ENCODE data around the gene SLC36A3.
"Not testable (repeated sequence)": the region's sequence is repeated elsewhere in the genome, so short reads cannot be mapped to it uniquely, and the experiment has no call there.

Gene SLC36A3

GRCh38 chr5:151303666-151304065 lies at the start of gene SLC36A3:
TSS of gene SLC36A3 (minus strand) at chr5:151303766. CDS start at chr5:151303354, 412 bp downstream.
- DNase-seq, result no peak

GRCh38 chr5:151351671-151352070 lies 48.1 kb upstream of the SLC36A3 start:
- no peak for DNase-seq

DNA sequence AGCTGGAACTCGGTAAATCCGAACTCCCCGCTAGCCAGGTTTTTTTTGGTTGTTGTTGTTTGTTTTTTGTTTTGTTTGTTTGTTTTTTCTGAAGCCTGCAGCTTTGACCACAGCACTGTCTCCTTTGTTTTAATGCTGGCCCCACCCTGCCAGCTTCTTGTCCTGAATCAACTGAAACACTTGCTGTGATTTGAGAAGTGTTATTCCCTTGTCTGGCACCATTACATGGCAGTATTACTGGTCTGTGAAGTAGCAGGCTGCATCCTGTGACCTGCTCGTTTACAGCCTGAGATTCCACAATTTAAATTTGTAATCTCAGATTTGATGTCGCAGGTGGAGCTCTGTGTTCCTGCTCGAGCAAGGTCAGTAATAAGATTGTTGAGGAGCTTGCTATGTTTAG lies 45.2 kb upstream of the SLC36A3 start:
- DNase-seq, result no peak

GRCh38 chr5:151347369-151347768 lies 43.8 kb upstream of the SLC36A3 start, which contains the start of gene SLC36A2:
TSS of gene SLC36A2 (minus strand) at chr5:151347559. CDS start at chr5:151347460, 99 bp downstream.
- no peak for DNase-seq

DNA sequence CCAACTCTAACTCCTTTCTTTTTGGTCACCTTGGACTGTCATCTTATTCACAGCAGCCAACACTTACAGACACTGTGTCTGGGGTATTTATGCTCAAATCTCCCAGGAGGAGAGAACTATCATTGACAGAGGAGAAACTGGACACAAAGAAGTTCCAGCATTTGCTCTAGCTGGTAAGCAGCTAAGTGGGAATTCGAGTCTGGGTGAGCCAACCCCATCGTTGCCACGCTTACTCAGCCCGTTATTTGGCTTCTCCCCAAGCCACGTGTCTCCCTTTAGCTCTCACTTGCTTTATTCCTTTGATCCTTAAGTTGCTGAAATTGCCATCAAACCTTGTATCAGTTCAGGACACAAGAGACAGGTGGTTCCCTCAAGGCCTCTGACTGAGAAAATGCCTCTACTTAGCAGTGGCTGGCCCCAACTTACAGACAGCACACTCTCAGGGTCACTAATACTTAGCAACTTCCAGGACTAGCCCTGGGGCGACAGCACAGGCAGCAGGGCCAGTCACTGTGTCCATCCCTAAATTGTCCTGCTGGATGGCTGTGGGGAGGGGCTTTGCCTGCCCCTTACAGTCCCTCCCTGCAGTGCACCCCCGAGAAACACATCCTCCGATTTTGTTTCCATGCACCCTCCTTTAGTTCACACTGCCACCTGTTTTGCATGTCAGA lies 42.4 kb upstream of the SLC36A3 start:
- no peak for DNase-seq

GRCh38 chr5:151345187-151345807 lies 41.7 kb upstream of the SLC36A3 start:
- no peak for DNase-seq

DNA sequence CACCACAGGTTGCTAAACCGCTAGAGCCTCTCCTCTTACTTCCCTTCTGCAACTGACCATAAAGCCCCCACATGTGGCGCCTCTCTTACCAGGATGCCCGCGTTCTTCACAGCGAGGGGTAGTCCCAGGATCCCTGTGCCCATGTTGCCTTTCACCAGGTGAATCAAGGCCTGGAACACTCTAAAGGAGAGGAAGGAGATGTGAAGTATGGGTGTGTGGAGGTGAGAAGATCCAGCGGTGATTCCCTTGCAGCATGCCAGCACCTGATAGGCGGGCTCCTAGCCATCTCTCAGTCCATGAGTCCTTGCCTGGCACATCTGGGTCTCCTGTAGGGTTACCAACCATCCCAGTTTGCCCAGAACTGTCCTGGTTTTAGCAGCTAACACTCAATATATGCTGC lies 40.5 kb upstream of the SLC36A3 start:
- DNase-seq, result no peak

GRCh38 chr5:151340004-151340403 lies 36.4 kb upstream of the SLC36A3 start:
- no peak for DNase-seq

- DNase-seq, result no peak
Observed at GRCh38 chr5:151338734-151339133, 35.2 kb upstream of the SLC36A3 start.

DNA sequence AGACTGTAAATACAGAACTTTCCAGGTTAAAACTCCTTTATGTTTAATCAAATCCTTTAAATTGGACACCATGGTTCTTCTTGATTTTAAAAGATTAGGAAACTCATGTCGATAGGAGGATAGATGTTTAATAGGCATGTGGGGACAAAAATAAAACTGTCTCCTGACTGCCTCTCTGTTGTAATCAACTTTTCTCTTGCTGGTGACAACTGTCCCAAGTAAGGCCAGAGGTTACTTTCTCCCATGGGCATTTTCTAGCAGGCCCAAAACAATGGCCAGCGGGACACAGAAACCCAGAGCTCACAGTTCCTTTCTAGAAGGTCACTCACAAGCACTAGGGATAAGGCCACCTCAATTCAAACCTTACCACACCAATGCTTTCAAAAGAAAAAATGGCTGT lies 29.3 kb upstream of the SLC36A3 start:
- no peak for DNase-seq

GRCh38 chr5:151328734-151329133 lies 25.2 kb upstream of the SLC36A3 start:
- DNase-seq, result no peak

- no peak for DNase-seq
Observed at GRCh38 chr5:151327585-151327984, 24.0 kb upstream of the SLC36A3 start.

- no peak for DNase-seq
Observed at GRCh38 chr5:151326266-151326665, 22.7 kb upstream of the SLC36A3 start.

DNA sequence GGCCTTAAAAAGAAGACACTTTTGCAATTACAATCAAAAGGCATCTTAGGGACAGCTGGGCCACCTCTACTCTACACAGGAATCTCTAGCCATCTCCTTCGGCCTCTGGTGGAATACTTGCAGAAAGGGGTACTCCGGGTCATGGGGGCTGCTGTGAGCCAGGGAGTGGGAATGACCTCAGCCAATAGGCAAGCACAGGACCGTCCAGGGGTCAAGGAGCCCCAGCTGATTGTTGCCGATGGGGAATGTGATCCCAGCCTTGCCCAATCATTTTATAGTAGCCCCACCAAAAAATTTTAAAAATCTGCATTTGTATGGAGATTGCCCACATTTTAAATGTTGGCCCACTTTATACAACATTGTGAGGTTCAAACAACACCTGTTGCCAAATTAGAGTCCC lies 16.9 kb upstream of the SLC36A3 start:
- DNase-seq, result no peak

DNA sequence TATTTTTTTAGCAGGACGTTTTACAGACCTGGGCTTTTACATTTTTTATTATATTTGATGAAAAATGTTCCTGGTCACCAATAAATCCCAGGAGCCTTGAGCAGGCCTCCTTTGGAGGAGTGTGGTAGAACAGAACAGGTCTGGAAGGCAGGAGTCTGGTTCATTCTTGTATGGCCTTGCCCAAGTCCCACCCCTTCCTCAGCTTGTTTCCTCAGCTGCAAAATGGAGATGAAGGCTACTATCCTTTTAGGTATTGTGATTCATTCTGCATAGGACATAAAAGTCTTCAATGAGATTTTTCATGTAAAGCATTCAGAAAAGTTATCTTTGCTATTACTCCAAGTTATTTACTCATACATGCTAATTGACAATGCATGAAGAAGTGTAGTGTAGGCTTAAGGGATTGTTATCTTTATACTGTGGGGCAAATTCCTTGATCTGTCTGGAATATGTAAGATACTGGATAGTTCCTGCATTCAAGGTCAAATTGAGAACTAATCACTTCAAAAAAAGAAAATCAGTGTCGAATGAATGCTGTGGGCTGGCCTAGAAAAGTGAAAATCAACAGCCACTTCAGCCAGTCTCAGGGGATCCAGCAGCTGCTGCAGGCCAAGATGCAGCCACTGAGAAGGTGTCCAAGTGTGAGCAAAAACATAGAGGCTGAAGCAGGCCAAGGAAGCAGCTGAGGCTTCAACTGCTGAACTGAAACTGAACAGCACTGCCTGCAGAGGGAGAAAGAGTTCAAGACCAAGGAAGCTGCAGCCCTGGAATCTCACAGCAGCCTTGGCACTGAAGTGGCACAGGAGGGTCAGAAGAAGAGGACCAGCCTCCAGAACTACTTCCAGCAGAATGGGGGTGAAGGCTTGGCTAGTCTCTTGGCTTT lies 15.5 kb upstream of the SLC36A3 start:
- no peak for DNase-seq

- DNase-seq, result no peak
Observed at GRCh38 chr5:151317871-151318270, 14.3 kb upstream of the SLC36A3 start.

DNA sequence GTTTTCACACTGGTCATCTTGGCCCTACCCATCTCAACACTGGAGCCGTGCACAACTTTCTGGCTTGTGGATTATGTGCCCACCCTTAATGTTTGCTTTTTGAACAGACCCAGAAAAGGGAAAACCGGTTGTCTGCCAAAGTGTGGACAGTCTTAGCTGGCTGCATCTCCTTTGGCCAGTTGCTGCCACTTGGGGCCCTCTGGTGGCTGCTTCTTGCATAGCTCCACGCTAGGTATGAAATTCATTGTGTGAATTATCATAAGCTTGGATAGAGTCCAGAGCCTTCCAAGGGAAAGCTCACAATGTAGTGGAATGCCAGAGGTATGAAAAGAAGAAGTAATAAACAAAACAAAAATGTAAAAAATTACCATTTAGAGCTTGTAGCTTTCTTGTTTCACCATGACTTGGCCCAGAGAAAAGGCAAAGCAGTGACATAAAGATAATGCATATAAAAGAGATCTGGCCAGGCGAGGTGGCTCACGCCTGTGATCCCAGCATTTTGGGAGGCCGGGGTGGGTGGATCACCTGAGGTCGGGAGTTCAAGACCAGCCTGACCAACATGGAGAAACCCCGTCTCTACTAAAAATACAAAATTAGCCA lies 12.5 kb upstream of the SLC36A3 start:
- peak; percentile 45 for DNase-seq

DNA sequence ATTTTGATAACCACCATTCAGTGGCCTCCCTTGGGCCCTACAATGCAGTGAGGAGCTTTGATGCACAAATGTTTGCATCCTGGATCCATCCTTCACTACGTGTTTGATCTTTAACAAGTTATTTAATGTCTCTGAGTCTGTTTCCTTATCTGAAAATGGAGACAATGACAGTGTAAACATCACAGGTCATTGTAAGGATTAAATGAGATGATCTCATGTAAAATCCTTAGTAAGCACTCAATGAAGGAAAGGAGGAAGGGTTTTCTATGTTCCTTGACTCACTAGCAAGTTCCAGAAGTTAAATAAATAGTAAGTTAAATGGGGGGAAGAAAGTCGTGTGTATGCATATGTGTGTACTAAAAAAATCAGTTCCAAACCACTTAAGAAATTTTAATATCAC lies 9.8 kb upstream of the SLC36A3 start:
- DNase-seq, result no peak

DNA sequence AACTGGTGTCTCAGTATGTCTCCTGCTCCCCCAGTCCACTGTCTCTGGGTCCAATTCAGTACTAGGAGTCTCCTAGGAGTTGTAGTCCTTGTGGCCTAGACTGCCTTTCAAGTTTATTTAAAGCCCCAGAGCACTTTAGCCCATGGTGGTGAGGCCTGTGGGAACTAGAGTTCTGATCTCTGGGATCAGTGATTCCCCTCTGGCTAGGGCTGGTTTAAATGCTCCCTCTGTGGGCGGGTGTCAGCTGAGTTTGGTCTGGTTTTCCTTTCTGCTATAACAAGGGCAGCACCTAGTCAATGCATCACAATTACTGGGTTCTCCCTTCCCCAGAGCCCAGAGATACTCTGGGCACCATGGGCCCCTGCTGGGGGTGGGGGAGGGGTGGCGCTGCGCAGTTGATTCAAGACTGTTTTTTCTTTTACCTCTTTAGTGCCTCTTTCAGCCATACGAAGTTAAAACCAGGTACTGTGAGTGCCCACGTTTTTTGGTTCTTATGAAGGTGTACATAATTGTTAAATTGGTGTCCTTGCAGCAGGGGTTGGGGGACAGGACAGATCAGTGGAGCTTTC lies 9.3 kb upstream of the SLC36A3 start:
- no peak for DNase-seq

GRCh38 chr5:151310932-151311331 lies 7.4 kb upstream of the SLC36A3 start:
- DNase-seq, result no peak

- DNase-seq, result not testable (repeated sequence)
Observed at GRCh38 chr5:151309821-151310220, 6.3 kb upstream of the SLC36A3 start.

DNA sequence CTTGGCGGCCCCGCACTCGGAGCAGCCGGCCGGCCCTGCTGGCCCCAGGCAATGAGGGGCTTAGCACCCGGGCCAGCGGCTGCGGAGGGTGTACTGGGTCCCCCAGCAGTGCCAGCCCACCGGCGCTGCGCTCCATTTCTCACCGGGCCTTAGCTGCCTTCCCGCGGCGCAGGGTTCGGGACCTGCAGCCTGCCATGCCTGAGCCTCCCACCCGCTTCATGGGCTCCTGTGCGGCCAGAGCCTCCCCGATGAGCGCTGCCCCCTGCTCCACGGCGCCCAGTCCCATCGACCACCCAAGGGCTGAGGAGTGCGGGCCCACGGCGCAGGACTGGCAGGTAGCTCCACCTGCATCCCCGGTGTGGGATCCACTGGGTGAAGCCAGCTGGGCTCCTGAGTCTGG lies 5.7 kb upstream of the SLC36A3 start:
- not testable (repeated sequence) for DNase-seq
